GM19043 (cell line): ENCODE measurements around the gene LACC1.

Experiments used
- ATAC-seq: cut with Tn5 transposase; IDR thresholded peaks from one replicate; pipeline ENCODE4 v1.9.1; 2021; ENCODE audit warnings: low read depth; ENCODE audit not compliant: unreplicated experiment

The LACC1 gene

GRCh38 chr13:43881580-43881979, 1.9 kb downstream of the LACC1 start:
- ATAC-seq: no peak

GRCh38 chr13:43883631-43884030, 3.9 kb downstream of the LACC1 start:
- no peak for ATAC-seq

- no peak for ATAC-seq
These were observed 4.5 kb downstream of the LACC1 start for GRCh38 chr13:43884222-43884621.

- ATAC-seq: no peak
These were observed 14.7 kb downstream of the LACC1 start for GRCh38 chr13:43894438-43894837.

GRCh38 chr13:43895940-43896339, 16.2 kb downstream of the LACC1 start:
- ATAC-seq: no peak

- ATAC-seq: no peak
These were observed 25.8 kb downstream of the LACC1 start for GRCh38 chr13:43905435-43906031.

GRCh38 chr13:43908156-43909126, 28.7 kb downstream of the LACC1 start:
- ATAC-seq: no peak

GRCh38 chr13:43910856-43911255, 31.2 kb downstream of the LACC1 start:
- ATAC-seq: no peak

GRCh38 chr13:43911278-43911677, 31.6 kb downstream of the LACC1 start:
- no peak for ATAC-seq

GRCh38 chr13:43911871-43912270, 32.2 kb downstream of the LACC1 start:
- no peak for ATAC-seq

- no peak for ATAC-seq
These were observed 35.7 kb downstream of the LACC1 start for GRCh38 chr13:43915451-43915850.

GRCh38 chr13:43916828-43917227, 37.1 kb downstream of the LACC1 start:
- no peak for ATAC-seq

GRCh38 chr13:43918636-43919035, 38.9 kb downstream of the LACC1 start:
- ATAC-seq: no peak

GRCh38 chr13:43920965-43921674, 41.4 kb downstream of the LACC1 start:
- no peak for ATAC-seq

- ATAC-seq: peak; percentile 96
These were observed 45.0 kb downstream of the LACC1 start for GRCh38 chr13:43924549-43925245.

- no peak for ATAC-seq
These were observed 50.2 kb downstream of the LACC1 start for GRCh38 chr13:43929947-43930346.

- ATAC-seq: peak; percentile 99
These were observed 53.7 kb downstream of the LACC1 start for GRCh38 chr13:43933378-43933777.

- ATAC-seq: no peak
These were observed 54.6 kb downstream of the LACC1 start for GRCh38 chr13:43934273-43934672.

- ATAC-seq: no peak
These were observed 56.2 kb downstream of the LACC1 start for GRCh38 chr13:43935878-43936277.

- no peak for ATAC-seq
These were observed 56.9 kb downstream of the LACC1 start for GRCh38 chr13:43936647-43937046.

GRCh38 chr13:43937839-43938238, 58.1 kb downstream of the LACC1 start:
- no peak for ATAC-seq
